Neuronal stem cell (in vitro differentiated cells): ENCODE results near the gene SNRNP27.

Experiments
- DNase-seq: peaks from one replicate; pipeline ENCODE4 v3.0.0-alpha.2; 2013; ENCODE audit warnings: low spot score
- H2AFZ ChIP-seq: one replicate; pipeline ENCODE4 v1.6.1; 2013; ENCODE audit warnings: mild to moderate bottlenecking, low read length, inconsistent platforms
- H2AK5ac ChIP-seq: 2 replicates; pipeline ENCODE4 v1.6.1; 2013; ENCODE audit warnings: low read depth, mild to moderate bottlenecking, inconsistent platforms, low read length, moderate library complexity, mixed read lengths
- H2BK120ac ChIP-seq: 2 replicates; pipeline ENCODE4 v1.6.1; 2013; ENCODE audit warnings: low read depth, mild to moderate bottlenecking, inconsistent platforms, low read length, moderate library complexity, mixed read lengths
- H2BK12ac ChIP-seq: one replicate; pipeline ENCODE4 v1.6.1; 2013; ENCODE audit warnings: low read length, inconsistent platforms
- H2BK15ac ChIP-seq: 2 replicates; pipeline ENCODE4 v1.6.1; 2013; ENCODE audit warnings: mild to moderate bottlenecking, low read length, inconsistent platforms, mixed read lengths
- H2BK5ac ChIP-seq: one replicate; pipeline ENCODE4 v1.6.1; 2013; ENCODE audit warnings: inconsistent platforms, mild to moderate bottlenecking, low read length, moderate library complexity
- H3K14ac ChIP-seq: one replicate; pipeline ENCODE4 v1.6.1; 2013; ENCODE audit warnings: low read length, inconsistent platforms
- H3K18ac ChIP-seq: 2 replicates; pipeline ENCODE4 v1.6.1; 2013; ENCODE audit warnings: low read length, inconsistent platforms
- H3K23ac ChIP-seq: 2 replicates; pipeline ENCODE4 v1.6.1; 2013; ENCODE audit warnings: low read depth, mild to moderate bottlenecking, mixed read lengths, low read length, inconsistent platforms; ENCODE audit not compliant: poor library complexity
- H3K27ac ChIP-seq: replicated peaks from 3 replicates; pipeline ENCODE4 v1.5.1; 2013; ENCODE audit warnings: low read length, inconsistent platforms
- H3K27me3 ChIP-seq, 3 experiments: 2 replicates each; pipeline ENCODE4 v1.6.1; 2013; ENCODE audit warnings: low read length in 3 of 3, mild to moderate bottlenecking in 2 of 3, inconsistent platforms in 1 of 3, low read depth in 1 of 3, mixed read lengths in 1 of 3, moderate library complexity in 1 of 3; ENCODE audit not compliant: control insufficient read depth in 3 of 3, insufficient read depth in 3 of 3
- H3K36me3 ChIP-seq, 2 donors: replicated peaks in 1 of 2; 2 replicates each; pipeline ENCODE4 v1.6.1; 2013; ENCODE audit warnings: low read length in 2 of 2; ENCODE audit not compliant: control insufficient read depth in 2 of 2, insufficient read depth in 2 of 2
- H3K4ac ChIP-seq: 2 replicates; pipeline ENCODE4 v1.6.1; 2013; ENCODE audit warnings: inconsistent platforms, mild to moderate bottlenecking, low read length, moderate library complexity
- H3K4me1 ChIP-seq, 2 donors: 1 replicate in 1 of 2; 2 replicates in 1 of 2; pipeline ENCODE4 v1.6.1; 2013; ENCODE audit warnings: low read length in 2 of 2, low read depth in 1 of 2; ENCODE audit not compliant: control insufficient read depth in 2 of 2, insufficient read depth in 1 of 2
- H3K4me2 ChIP-seq: one replicate; pipeline ENCODE4 v1.6.1; 2013; ENCODE audit warnings: mild to moderate bottlenecking, low read length, inconsistent platforms; ENCODE audit not compliant: insufficient read depth, poor library complexity, severe bottlenecking
- H3K4me3 ChIP-seq, 2 donors: 2 replicates each; pipeline ENCODE4 v1.5.1; 2013; ENCODE audit warnings: low read length in 2 of 2, mild to moderate bottlenecking in 2 of 2, inconsistent platforms in 1 of 2, moderate library complexity in 1 of 2
- H3K79me1 ChIP-seq: one replicate; pipeline ENCODE4 v1.6.1; 2013; ENCODE audit warnings: low read depth, mild to moderate bottlenecking, inconsistent platforms, low read length, moderate library complexity
- H3K9ac ChIP-seq: one replicate; pipeline ENCODE4 v1.6.1; 2013; ENCODE audit warnings: mild to moderate bottlenecking, low read depth, low read length, inconsistent platforms; ENCODE audit not compliant: poor library complexity
- H3K9me3 ChIP-seq, 2 donors: replicated peaks in 1 of 2; 2 replicates each; pipeline versions ENCODE3 to v1.6.1; 2013; ENCODE audit warnings: low read length in 2 of 2, mild to moderate bottlenecking in 2 of 2, inconsistent platforms in 1 of 2, low read depth in 1 of 2, mixed read lengths in 1 of 2, moderate library complexity in 1 of 2; ENCODE audit not compliant: control insufficient read depth in 2 of 2, insufficient read depth in 1 of 2
- H4K8ac ChIP-seq: one replicate; pipeline ENCODE4 v1.6.1; 2013; ENCODE audit warnings: low read depth, mild to moderate bottlenecking, inconsistent platforms, low read length, moderate library complexity
- H4K91ac ChIP-seq: one replicate; pipeline ENCODE4 v1.6.1; 2013; ENCODE audit warnings: low read length, low read depth, mild to moderate bottlenecking, inconsistent platforms; ENCODE audit not compliant: poor library complexity
- WGBS, 2 donors: extraction: QIAGEN DNeasy Blood & Tissue Kit; methylation state at CpG; one replicate each; pipeline ENCODE4 v1.1.7; 2013; ENCODE audit warnings: missing lambda C conversion rate in 2 of 2, mixed read lengths in 1 of 2; ENCODE audit not compliant: insufficient read length in 2 of 2, insufficient replicate concordance in 1 of 2; ENCODE audit errors: extremely low coverage in 2 of 2; 5-methylcytosine and 5-hydroxymethylcytosine counted together

Gene SNRNP27

DNA sequence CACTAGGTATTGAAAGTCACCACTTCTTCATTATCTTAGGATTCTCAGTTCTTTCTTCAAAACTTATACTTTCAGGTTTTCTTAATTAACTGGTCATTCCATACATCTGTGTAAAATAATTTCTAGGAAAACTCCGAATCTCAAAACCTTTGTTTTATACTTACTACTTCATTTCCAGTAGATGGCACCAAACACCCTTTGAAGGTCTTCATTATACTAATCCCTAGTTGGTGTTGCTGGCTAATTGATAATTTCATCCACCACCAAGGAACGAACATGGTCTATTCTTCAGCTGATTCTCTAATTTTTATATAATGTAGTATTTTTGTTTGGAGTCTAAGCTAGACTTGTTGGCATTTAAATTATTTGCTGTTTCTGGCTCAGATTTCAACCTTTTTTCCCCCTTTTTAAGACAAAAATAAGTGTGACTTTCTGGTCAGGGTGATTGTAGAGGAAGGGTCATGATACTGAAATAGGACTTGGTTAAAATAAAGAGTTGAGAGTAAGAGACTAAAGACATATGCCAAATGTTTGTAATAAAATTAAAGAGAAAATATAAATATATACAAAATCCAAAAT is 18.3 kb downstream of the SNRNP27 start:
- Histone ChIP-seq H3K9ac (no peak overlapping the region), H3K79me1 (peaks cover 2% of the 10 kb centered on the region), H2BK120ac (no peak overlapping the region), H3K18ac (no peak overlapping the region), H3K4me2 (no peak overlapping the region), H3K4me1 (peaks cover 0 to 2% of the 10 kb centered on the region in 2 donors), H3K27ac (no peak overlapping the region), H2AK5ac (no peak overlapping the region), H3K9me3 (no peaks in the 10 kb centered on the region), H4K91ac (no peak overlapping the region), H3K36me3 (peaks cover 4 to 48% of the 10 kb centered on the region in 2 donors), H2BK15ac (no peak overlapping the region), H2AFZ (no peak overlapping the region), H2BK5ac (no peak overlapping the region), H3K4ac (no peak overlapping the region), H3K14ac (no peak overlapping the region), H4K8ac (no peak overlapping the region), H3K27me3 (no peaks in the 10 kb centered on the region), H2BK12ac (no peak overlapping the region), H3K4me3 (no peak overlapping the region), H3K23ac (no peak overlapping the region)
- DNase-seq, result peak; percentile 41
- WGBS, 2 donors, result no CpG with 5 or more reads among the region's 2 CpGs

GRCh38 chr2:69914164-69914949 is 20.6 kb downstream of the SNRNP27 start:
- H3K27ac ChIP-seq, result peak overlapping the region; percentile 89
- peak overlapping the region; percentile 71 for H2AK5ac ChIP-seq
- DNase-seq, result peak; percentile 100
- no peak overlapping the region for H4K8ac ChIP-seq
- H3K4me3 ChIP-seq, result peak overlapping the region; percentile 72 to 86
- H3K4ac ChIP-seq, result no peak overlapping the region
- H3K4me2 ChIP-seq, result peak overlapping the region; percentile 99
- H3K9ac ChIP-seq, result peak overlapping the region; percentile 93
- WGBS, 2 donors, result no CpG with 5 or more reads among the region's 56 CpGs
- H3K36me3 ChIP-seq, result peaks cover 2 to 33% of the 10 kb centered on the region in 2 donors
- peak overlapping the region; percentile 48 for H3K23ac ChIP-seq
- H4K91ac ChIP-seq, result no peak overlapping the region
- peaks cover 2% of the 10 kb centered on the region for H3K79me1 ChIP-seq
- peak overlapping the region; percentile 91 for H2AFZ ChIP-seq
- H3K18ac ChIP-seq, result peak overlapping the region; percentile 99
- peak overlapping the region; percentile 75 for H2BK5ac ChIP-seq
- no peak overlapping the region for H3K14ac ChIP-seq
- peaks cover 0 to 2% of the 10 kb centered on the region in 2 donors for H3K4me1 ChIP-seq
- H2BK12ac ChIP-seq, result no peak overlapping the region
- no peak overlapping the region for H2BK120ac ChIP-seq
- H2BK15ac ChIP-seq, result no peak overlapping the region
- H3K9me3 ChIP-seq, result no peaks in the 10 kb centered on the region
- H3K27me3 ChIP-seq, result no peaks in the 10 kb centered on the region

DNA sequence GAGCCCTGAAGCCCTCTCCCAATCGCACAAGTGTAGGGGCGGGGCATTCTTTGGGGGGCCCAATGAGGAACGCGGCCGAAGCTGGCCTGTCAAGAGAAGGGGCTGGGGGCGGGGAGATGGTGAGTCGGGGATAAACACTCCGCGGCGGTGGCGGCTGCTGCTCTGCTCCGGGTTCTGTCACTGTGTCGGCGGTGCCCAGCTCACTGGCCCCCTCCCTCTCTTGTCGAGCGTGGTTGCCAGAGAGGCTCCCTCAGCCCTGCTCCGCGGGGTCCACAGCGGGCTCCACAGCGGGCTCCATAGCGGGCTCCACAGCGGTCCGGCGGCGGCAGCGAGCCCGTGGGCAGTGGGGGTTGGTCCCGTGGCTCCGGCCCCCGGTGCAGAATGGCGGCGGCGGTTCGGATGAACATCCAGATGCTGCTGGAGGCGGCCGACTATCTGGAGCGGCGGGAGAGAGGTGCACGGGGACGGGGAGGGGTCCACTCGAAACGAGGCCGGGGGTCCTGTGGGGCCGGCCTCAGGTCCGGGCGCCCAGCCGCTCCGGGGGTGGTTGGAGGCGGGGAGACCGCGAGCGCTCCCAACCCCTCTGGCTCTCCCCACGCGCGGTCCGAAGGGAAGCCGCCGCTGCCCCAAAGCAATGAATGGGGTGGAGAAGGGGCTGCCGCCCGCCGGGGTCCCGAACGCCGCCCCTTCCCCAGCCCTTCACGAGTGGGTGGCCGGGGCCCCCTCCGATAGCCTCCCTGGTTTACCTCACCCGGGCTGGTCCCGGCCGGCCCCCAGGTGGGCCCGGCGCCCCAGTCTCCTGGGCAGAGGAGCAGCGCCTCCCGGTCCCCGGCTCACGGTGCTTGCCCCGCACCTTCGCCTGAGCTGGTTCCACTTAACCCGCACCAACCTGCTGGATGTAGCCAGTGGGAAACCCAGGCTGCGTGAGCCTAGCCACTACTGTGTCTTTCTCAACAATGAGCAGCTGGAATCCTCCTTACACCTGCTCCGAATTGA is 21.5 kb downstream of the SNRNP27 start, which contains the start of gene MXD1:
MXD1 (plus strand) TSS at position 160 of the 996 bp plus-strand sequence; CDS start at position 382, 222 bp downstream.
- Histone ChIP-seq H3K79me1 (peaks cover 2% of the 10 kb centered on the region), H3K4me1 (peaks cover 0 to 2% of the 10 kb centered on the region in 2 donors), H3K23ac (peak within 1 kb of the TSS; percentile 55), H2BK120ac (no peak within 1 kb of the TSS), H3K4me2 (peak within 1 kb of the TSS; percentile 99), H2AK5ac (peak within 1 kb of the TSS; percentile 71), H3K18ac (peak within 1 kb of the TSS; percentile 99), H3K4me3 (peak within 1 kb of the TSS; percentile 72 to 99), H2BK15ac (no peak within 1 kb of the TSS), H3K9me3 (no peaks in the 10 kb centered on the region), H3K9ac (peak within 1 kb of the TSS; percentile 93), H3K36me3 (peaks cover 2 to 32% of the 10 kb centered on the region in 2 donors), H2BK5ac (peak within 1 kb of the TSS; percentile 75), H3K4ac (no peak within 1 kb of the TSS), H4K8ac (no peak within 1 kb of the TSS), H3K14ac (peak within 1 kb of the TSS; percentile 71), H4K91ac (no peak within 1 kb of the TSS), H3K27ac (peak within 1 kb of the TSS; percentile 89), H2AFZ (peak within 1 kb of the TSS; percentile 92), H3K27me3 (no peaks in the 10 kb centered on the region), H2BK12ac (no peak within 1 kb of the TSS)
- no peak for DNase-seq
- no CpG with 5 or more reads among the region's 81 CpGs for WGBS, 2 donors
